HG02840 (cell line): ENCODE results near the gene RAB5B.

ENCODE experiments used
- ATAC-seq: cut with Tn5 transposase; IDR thresholded peaks from one replicate; pipeline ENCODE4 v1.9.1; 2021; ENCODE audit warnings: mild to moderate bottlenecking, moderate library complexity, moderate number of reproducible peaks; ENCODE audit not compliant: unreplicated experiment, low FRiP score

Gene RAB5B

GRCh38 chr12:55940065-55940732, 33.7 kb upstream of the RAB5B start:
- ATAC-seq = peak; percentile 84

- ATAC-seq = no peak
Observed at GRCh38 chr12:55942055-55942454, 31.8 kb upstream of the RAB5B start.

GRCh38 chr12:55942577-55943136, 31.2 kb upstream of the RAB5B start:
- no peak for ATAC-seq

GRCh38 chr12:55946553-55946952, 27.3 kb upstream of the RAB5B start:
- no peak for ATAC-seq

- ATAC-seq = no peak
Observed at GRCh38 chr12:55955344-55955743, 18.5 kb upstream of the RAB5B start.

- ATAC-seq = no peak
Observed at GRCh38 chr12:55955800-55956508, 17.9 kb upstream of the RAB5B start.

GRCh38 chr12:55957106-55957859, 16.6 kb upstream of the RAB5B start:
- ATAC-seq = no peak

- ATAC-seq = no peak
Observed at GRCh38 chr12:55963760-55964159, 10.1 kb upstream of the RAB5B start.

- ATAC-seq = no peak
Observed at GRCh38 chr12:55965240-55965639, 8.6 kb upstream of the RAB5B start.

- ATAC-seq = no peak
Observed at GRCh38 chr12:55965941-55966407, 7.9 kb upstream of the RAB5B start, which contains the start of gene PMEL. Gene PMEL (minus strand): TSS chr12:55966042. CDS start chr12:55966011, 31 bp downstream.

GRCh38 chr12:55966408-55967281, 7.2 kb upstream of the RAB5B start, which contains the start of gene CDK2:
Gene CDK2 (plus strand): TSS chr12:55966830. CDS start chr12:55967009, 179 bp downstream.
- peak; percentile 93 for ATAC-seq

- no peak for ATAC-seq
Observed at GRCh38 chr12:55969356-55969755, 4.5 kb upstream of the RAB5B start.

GRCh38 chr12:55970775-55971174, 3.1 kb upstream of the RAB5B start:
- ATAC-seq = no peak

GRCh38 chr12:55972042-55972441, 1.8 kb upstream of the RAB5B start:
- ATAC-seq = no peak

GRCh38 chr12:55972456-55972855, 1.4 kb upstream of the RAB5B start:
- no peak for ATAC-seq

GRCh38 chr12:55972911-55973598, 823 bp upstream of the RAB5B start:
- ATAC-seq = no peak

GRCh38 chr12:55974308-55974730, 441 bp downstream of the RAB5B start:
- no peak for ATAC-seq

GRCh38 chr12:55978393-55978792, 4.5 kb downstream of the RAB5B start:
- no peak for ATAC-seq

GRCh38 chr12:55979069-55979468, 5.2 kb downstream of the RAB5B start:
- ATAC-seq = no peak
